ENCODE measurements around the gene SNAPC2. TPM values are rescaled to one million over a fixed set of nuclear protein-coding genes. Genes with fewer than 3 reads are reported as not detected.
A peak's percentile ranks its signal among the peaks of the same experiment; 100 is the strongest.

The SNAPC2 gene
- total and polyA plus RNA-seq, 4 donors, result 7.6 to 32.1 (median 21.1) TPM

- Histone ChIP-seq H3K27ac (ENCODE audit: low read depth in 1 of 2, low read length in 1 of 2) (no peak overlapping the region), H3K27me3 (ENCODE audit: control insufficient read depth in 3 of 3, insufficient read depth in 3 of 3, low read length in 2 of 3) (no peaks in the 10 kb centered on the region), H3K9me3 (ENCODE audit: control insufficient read depth in 4 of 4, insufficient read depth in 3 of 4, low read length in 3 of 4) (no peaks in the 10 kb centered on the region), H3K36me3 (ENCODE audit: control insufficient read depth in 4 of 4, insufficient read depth in 4 of 4, low read length in 4 of 4) (peaks cover 23 to 55% (median 25%) of the 10 kb centered on the region in 4 donors), H3K4me3 (no peak overlapping the region), H3K9ac (ENCODE audit: insufficient read depth in 1 of 2, low read length in 2 of 2) (no peak overlapping the region), H3K4me1 (ENCODE audit: control insufficient read depth in 5 of 5, insufficient read depth in 5 of 5, low read length in 5 of 5) (no peaks in the 10 kb centered on the region)
- ATAC-seq (ENCODE audit: insufficient read depth, low FRiP score), result no peak
- DNase-seq, result peak in 2 of 3 donors; percentile 23 to 34
- WGBS, 2 donors, result 84 to 93% methylated on average over 12 of the region's 12 CpGs
- TF ChIP-seq CTCF (IDR thresholded peaks at IDR 0.05; ENCODE audit: control extremely low read depth, extremely low read depth), result no peak
Observed at GRCh38 chr19:7965259-7965841, 45.2 kb downstream of the SNAPC2 start.

DNA sequence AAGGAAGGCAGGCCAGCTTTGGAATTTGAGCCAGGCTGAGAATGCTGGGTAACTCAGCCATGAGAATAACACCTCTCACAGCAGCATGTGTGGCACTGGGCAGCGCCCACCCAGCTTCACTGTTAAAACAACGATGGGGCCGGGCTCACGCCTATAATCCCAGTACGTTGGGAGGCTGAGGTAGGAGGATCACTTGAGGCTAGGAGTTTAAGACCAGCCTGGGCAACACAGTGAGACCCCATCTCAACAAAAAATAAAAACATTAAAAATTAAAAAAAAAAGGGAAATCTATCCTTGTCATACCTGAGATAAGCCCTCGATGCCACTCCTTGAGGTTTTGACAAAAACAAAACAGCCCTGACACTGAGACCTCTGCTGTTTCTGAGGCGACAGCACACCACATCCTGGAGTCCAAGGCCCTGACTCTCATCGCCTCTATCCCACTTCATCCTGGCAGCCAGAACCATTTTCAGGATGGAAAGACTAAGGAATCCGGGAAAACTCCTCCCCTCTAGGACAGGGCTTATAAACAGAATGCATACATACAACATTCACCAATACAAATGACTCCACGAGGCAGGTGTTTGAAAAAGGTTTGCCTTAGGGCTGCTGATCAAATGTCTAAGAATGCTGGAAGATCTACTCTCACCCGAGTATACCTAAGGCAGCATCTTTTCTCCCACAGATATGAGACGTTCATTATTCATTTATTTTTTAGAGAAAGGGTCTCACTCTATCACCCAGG, 46.0 kb downstream of the SNAPC2 start:
- Histone ChIP-seq H3K4me3 (no peak overlapping the region), H3K27me3 (ENCODE audit: control insufficient read depth in 3 of 3, insufficient read depth in 3 of 3, low read length in 2 of 3) (no peaks in the 10 kb centered on the region), H3K27ac (ENCODE audit: low read depth in 1 of 2, low read length in 1 of 2) (no peak overlapping the region), H3K9me3 (ENCODE audit: control insufficient read depth in 4 of 4, insufficient read depth in 3 of 4, low read length in 3 of 4) (no peaks in the 10 kb centered on the region), H3K9ac (ENCODE audit: insufficient read depth in 1 of 2, low read length in 2 of 2) (no peak overlapping the region), H3K36me3 (ENCODE audit: control insufficient read depth in 4 of 4, insufficient read depth in 4 of 4, low read length in 4 of 4) (peaks cover 18 to 57% (median 25%) of the 10 kb centered on the region in 4 donors), H3K4me1 (ENCODE audit: control insufficient read depth in 5 of 5, insufficient read depth in 5 of 5, low read length in 5 of 5) (no peaks in the 10 kb centered on the region)
- TF ChIP-seq CTCF (IDR thresholded peaks at IDR 0.05; ENCODE audit: control extremely low read depth, extremely low read depth), result no peak
- DNase-seq (no peak), ATAC-seq (ENCODE audit: insufficient read depth, low FRiP score) (no peak)
- 92 to 94% methylated on average over 12 of the region's 12 CpGs for WGBS, 2 donors

DNA sequence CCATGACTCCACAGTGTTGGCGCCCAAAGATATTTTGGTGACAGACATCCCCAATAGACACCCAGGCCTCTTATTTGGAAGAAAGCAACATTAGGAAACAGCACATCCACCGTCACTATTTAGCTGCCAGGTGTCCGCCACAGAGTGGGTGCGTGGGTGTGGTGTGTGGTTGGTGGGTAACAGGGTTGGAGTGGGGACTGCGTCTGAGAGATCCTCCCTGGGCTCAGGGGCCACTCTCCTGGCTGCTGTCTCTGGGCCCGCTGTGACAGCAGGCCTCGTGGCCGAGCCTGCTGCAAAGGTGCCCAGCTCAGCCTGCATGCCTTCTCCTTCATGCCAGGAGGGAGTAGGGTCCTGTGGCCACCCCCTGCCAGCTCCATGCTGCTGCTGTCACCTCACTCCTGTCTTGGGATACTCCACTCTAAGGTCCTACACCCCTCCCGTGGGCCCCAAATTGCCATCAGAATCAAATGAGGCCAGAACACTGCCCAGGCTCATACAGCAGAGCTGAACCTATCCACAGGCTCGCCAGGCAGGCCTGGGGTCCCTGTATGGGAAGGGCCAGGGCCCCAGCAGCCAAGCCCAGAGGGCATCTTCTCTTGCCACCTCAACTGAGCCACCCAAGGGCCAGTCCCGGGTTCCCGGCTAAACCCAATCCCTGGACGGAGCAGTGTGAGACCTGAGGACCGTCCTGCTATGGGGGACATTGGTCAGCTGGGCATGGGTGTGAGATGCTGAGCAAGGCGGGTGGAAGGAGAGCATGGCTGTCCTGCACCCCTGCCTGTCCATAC, 48.1 kb downstream of the SNAPC2 start:
- H3K36me3 ChIP-seq (ENCODE audit: control insufficient read depth in 4 of 4, insufficient read depth in 4 of 4, low read length in 4 of 4), result peaks cover 11 to 59% (median 24%) of the 10 kb centered on the region in 4 donors
- ATAC-seq (ENCODE audit: insufficient read depth, low FRiP score), result no peak
- H3K9ac ChIP-seq (ENCODE audit: insufficient read depth in 1 of 2, low read length in 2 of 2), result no peak overlapping the region
- no peak overlapping the region for H3K4me3 ChIP-seq
- TF ChIP-seq CTCF (IDR thresholded peaks at IDR 0.05; ENCODE audit: control extremely low read depth, extremely low read depth), result no peak
- H3K27ac ChIP-seq (ENCODE audit: low read depth in 1 of 2, low read length in 1 of 2), result no peak overlapping the region
- no peaks in the 10 kb centered on the region for H3K27me3 ChIP-seq (ENCODE audit: control insufficient read depth in 3 of 3, insufficient read depth in 3 of 3, low read length in 2 of 3)
- no peak for DNase-seq
- WGBS, 2 donors, result 90 to 97% methylated on average over 14 to 15 of the region's 15 CpGs
- H3K9me3 ChIP-seq (ENCODE audit: control insufficient read depth in 4 of 4, insufficient read depth in 3 of 4, low read length in 3 of 4), result no peaks in the 10 kb centered on the region
- no peaks in the 10 kb centered on the region for H3K4me1 ChIP-seq (ENCODE audit: control insufficient read depth in 5 of 5, insufficient read depth in 5 of 5, low read length in 5 of 5)

All from lung (tissue), 12 donors.